HG03354 (cell line): ENCODE results near the gene BNC1.

Experiments
- ATAC-seq: cut with Tn5 transposase; IDR thresholded peaks from one replicate; pipeline ENCODE4 v1.9.1; 2021; ENCODE audit warnings: mild to moderate bottlenecking; ENCODE audit not compliant: unreplicated experiment, poor library complexity, severe bottlenecking

BNC1 gene

GRCh38 chr15:83300826-83301225, 16.4 kb upstream of the BNC1 start:
- ATAC-seq = no peak

DNA sequence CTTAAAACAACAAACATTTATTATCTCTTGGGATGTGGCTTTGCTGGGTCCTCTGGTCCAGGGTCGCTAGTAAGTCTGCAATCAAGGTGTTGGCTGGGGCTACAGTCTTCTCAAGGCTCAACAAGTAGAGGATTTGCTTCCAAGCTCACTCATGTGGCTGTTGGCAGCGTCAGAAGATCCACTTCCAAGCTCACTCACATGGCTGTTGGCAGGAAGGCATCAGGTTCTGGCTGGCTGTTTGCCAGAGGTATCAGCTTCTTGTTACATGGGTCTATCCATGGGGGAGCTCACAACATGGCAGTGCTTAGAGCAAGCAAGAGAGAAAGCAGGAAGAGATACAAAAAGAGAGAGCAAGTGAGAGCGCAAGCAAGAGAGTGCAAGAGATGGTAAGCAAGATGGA, 15.0 kb upstream of the BNC1 start:
- no peak for ATAC-seq

DNA sequence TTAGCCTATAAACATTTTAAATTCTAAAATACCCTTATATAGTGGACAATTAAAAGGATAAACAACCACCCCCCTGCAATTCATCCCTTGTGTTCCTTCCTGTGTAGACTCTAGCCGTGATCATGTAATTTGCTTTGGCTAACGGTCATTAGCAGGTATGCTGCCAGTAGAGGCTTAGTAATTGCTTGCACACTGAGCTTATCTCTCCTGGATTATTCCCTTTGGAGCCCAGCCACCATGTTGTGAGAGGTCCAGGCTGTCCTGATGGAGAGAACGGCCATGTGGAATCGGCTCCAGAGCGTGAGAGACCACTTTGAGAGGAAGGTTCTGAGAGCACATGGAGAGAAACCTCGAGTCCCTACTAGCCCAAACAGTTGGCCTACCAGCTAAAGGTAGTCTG, 11.0 kb upstream of the BNC1 start:
- no peak for ATAC-seq

DNA sequence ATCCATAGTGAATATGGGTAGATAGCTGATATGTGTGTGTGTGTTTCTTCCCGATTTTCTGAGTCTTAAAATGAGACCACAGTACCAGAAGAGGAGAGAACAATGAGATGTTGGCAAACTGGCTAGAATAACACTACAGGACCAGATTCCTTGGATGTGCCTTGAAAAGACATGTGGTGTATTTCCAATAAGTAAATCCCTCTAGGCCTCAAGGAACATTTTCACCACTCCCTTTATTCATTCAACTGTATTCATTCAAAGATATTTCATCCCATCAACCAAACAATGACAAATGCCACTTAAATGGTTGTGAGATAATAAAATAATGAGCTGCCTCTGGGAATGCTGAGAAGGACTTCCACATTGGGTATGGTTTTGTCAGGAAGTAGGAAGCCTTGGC, 8.7 kb upstream of the BNC1 start:
- no peak for ATAC-seq

GRCh38 chr15:83292317-83292716, 7.9 kb upstream of the BNC1 start:
- ATAC-seq = no peak

GRCh38 chr15:83290236-83290635, 5.8 kb upstream of the BNC1 start:
- no peak for ATAC-seq

- ATAC-seq = no peak
Observed at GRCh38 chr15:83289160-83289559, 4.7 kb upstream of the BNC1 start.

- no peak for ATAC-seq
Observed at GRCh38 chr15:83288381-83288801, 3.9 kb upstream of the BNC1 start.

DNA sequence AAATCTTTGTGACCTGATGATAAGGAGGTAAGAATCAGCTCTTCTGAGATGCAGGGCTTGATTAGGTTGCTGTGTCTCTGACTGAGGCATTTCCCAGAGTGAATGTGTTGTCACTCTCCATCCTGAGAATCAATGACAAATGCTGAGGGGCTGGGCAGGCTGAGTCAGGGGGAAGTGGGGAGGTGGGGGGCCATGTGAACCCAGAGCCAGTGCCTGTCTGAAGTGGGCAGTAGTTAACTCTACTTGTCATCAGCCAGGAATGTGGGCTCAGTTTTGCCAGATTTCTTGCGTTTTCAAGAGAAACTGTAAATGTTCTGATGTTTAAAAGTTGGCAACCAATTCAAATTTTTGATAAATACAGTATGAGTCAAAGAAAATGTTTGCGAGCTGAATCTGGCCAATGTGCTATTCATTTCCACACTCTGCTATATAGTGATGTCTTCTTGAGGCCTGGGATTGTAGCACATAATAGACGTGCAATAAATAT, 3.1 kb upstream of the BNC1 start:
- no peak for ATAC-seq

- no peak for ATAC-seq
Observed at GRCh38 chr15:83285979-83286553, 1.6 kb upstream of the BNC1 start.

DNA sequence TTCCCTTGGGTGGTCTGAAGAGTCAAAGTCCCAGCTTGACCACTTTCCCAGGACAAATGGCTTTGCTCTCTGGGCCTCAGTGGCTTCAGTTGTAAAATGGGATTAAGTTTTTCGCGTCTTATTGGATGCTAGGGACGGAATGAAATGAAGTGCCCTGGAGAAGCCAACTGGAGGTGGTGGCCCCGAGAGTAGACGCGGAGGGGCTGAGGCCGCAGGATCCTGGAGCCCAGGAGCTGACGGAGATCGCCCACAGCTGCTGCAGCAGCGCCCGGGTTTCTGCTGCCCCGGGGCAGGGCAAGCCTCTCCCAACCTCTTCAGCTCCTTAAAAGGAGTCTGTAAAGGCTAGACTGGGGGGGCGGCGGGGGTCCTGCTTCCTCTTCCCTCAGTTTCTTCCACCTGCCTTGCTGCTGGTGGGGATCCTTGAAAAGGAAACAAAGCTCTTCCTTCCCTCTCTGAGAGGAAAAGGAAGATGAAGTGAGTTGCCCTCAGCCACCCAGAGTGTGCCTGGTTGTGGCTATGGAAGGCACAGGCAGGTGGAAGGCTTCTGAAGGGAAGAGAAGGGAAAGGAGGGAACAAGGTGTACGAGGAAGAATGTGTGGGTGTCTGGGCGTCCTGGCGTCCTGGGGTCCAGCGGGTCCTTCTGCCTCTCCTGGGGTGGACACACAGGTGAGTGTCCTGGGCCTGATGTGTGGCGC, 967 bp upstream of the BNC1 start:
- no peak for ATAC-seq

DNA sequence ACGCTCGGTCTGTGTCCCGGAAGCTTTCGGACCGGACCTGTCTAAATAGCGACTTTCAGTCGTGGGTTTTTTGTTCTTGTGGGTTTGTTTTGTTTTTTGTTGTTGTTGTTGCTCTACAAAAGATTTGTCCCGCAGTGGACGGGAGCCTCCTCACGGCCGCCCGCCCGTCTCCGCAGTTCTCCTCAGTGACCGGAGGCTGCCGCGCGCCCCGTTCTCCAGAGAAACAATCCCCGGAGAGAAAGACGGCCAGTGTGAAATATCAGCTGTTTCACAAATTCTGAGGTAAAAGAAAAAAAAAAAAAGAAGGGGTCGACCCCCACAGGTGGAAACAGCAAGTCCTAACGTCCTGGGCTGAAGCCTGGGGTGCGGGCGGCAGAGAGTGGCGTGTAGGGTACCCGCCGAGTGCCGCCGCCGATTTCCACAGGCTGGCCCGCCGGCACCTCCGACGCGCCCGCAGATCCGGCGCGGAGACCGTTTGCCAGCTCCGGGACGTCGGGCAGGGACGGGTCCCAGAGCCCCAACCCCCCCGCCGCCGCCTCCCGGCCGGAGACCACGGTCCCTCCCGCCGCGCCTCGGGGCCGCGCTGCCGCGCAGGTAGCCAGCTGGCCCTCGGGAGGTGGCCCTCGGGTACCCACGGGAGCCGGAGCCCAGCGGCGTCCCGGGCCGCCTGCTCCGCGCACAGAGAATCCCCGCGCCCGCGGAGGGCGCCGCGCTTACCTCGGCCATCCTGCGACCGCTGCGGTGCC, 478 bp downstream of the BNC1 start:
- ATAC-seq = no peak

DNA sequence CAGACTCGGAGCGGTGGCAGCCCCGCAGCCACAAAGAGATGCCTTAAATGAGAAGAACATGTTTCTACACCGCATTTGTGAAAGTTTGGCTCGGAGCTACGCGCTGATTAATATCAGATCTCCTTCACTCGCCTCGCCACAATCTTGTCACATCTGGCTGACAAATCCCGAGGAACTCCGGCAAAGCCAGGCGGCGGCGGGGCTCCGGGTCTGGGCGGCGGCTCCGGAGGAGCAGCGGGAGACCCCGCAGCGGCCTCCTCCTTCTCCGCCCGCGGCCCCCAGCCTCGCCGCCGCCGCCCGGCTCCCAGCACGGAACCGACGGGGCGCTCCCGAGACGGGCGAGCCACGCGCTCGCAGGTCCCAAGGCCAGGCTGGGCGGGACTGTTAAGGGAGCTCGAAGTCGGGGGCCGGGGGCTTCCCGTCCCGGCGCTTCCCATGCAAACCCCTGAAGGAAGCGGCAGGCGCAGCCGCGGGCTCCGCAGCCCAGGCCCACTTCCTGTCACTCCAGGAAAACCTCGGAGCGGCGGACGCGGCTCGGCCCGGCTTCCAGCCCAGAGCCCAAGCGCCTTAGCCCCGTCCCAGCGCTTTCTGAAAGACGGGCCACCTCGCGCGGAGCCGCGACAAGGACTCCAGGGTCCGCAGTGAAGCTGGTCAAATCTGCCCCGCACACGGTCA, 1.2 kb downstream of the BNC1 start:
- ATAC-seq = no peak

- ATAC-seq = no peak
Observed at GRCh38 chr15:83282776-83283137, 1.7 kb downstream of the BNC1 start.

DNA sequence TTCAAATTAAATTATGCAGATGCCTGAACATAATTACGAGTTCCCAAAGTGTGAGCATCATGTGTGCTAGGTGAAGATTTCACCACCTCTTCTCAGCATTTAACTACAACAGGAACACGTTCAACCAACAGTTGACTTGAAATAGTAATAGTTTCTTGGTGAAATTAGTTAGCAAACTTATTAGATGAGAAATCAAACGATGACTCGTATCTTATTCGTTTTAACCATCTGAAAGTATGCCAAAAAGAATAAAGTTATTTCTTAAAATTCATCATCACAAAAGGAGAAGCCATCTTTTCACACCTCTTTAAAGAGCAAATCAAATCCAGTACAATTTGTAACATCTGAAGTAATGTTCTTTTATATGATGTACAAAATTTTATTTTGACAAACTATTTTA, 2.3 kb downstream of the BNC1 start:
- ATAC-seq = no peak

DNA sequence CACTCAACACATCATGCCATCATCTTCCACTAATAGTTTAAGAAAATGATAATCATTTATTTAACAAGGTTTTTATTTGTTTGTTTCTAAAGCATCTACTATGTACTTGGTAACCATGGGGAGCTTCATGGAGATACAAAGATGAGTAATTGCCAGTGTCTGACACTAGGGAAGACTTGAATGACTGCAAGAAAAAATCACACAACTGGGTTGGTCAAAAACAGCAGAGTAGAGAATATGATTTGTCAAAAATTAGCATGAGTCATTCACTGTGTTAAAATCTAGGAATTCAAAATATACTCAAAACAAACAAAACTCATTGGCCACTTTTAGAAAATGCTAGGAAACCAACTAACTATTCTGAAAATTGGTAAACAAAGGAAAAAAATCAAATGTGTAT, 6.3 kb downstream of the BNC1 start:
- ATAC-seq = no peak

DNA sequence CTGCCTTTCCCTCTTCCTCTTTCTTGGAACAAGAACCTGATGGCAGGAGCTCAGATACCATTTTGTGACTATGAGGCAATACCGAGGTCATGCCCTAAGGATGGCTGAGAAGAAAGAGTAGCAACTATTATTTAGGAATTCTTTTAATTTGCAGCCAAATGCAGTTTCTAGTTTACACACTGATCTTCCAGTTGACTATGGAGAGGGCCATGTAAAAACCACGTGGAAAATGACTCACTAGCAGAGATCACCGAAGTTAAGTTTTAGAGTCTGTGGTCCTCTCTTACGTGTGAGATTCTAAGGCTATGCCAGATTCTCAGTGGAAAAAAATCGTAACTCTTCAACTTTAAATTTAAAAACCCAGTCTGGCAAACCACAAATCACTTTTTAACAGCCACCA, 7.8 kb downstream of the BNC1 start:
- ATAC-seq = no peak

- no peak for ATAC-seq
Observed at GRCh38 chr15:83275412-83275811, 9.1 kb downstream of the BNC1 start.

DNA sequence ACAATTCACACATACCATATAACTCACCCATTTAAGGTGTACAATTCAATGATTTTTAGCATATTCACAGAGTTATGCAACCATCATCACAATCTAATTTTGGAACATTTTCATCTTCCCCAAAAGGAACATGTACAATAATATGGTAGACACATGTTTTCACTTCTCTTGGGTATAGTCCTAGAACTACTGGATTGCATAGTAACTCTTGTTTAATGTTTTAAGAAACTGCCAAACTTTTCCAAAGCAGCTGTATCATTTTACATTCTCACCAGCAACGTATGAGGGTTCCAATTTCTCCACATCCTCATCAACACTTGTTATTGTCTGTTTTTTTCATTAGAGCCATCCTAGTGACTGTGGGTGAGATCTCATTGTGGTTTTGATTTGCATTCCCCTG, 14.3 kb downstream of the BNC1 start:
- no peak for ATAC-seq

- no peak for ATAC-seq
Observed at GRCh38 chr15:83268147-83268546, 16.3 kb downstream of the BNC1 start.
